ENCODE results near the gene PDLIM5.

DNA sequence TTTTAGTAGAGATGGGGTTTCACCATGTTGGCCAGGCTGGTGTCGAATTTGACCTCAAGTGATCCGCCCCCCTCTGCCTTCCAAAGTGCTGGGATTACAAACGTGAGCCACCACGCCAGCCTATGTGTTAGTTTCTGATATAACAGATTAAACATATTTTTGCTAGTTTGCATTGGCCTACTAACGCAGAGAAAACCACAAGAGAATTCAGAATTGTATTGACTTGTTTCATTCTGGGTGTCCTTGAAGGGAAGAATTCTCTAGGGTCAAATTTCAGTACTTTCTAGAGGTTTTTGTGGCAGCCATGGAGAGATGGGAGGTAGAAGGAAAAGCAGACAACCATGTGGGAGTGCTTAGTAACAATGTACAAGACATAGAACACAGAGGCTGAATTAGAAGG lies 259.9 kb downstream of the PDLIM5 start:
- no peak for TF ChIP-seq CREB5 (CRISPR knock-in tag; IDR thresholded peaks at IDR 0.05; ENCODE audit: low read depth)
- TF ChIP-seq ZFP30 (CRISPR knock-in tag; IDR thresholded peaks at IDR 0.05): no peak
- no peak for TF ChIP-seq TCF4 (CRISPR knock-in tag; IDR thresholded peaks at IDR 0.05; ENCODE audit: borderline replicate concordance)
- no peak for TF ChIP-seq PATZ1 (CRISPR knock-in tag; IDR thresholded peaks at IDR 0.05; ENCODE audit: borderline replicate concordance)
- TF ChIP-seq SNAI2 (CRISPR knock-in tag; IDR thresholded peaks at IDR 0.05): no peak
- TF ChIP-seq CSDC2 (CRISPR knock-in tag; IDR thresholded peaks at IDR 0.05): no peak
- no peak for TF ChIP-seq GLIS3 (CRISPR knock-in tag; IDR thresholded peaks at IDR 0.05)
- no peak for TF ChIP-seq CSRNP3 (CRISPR knock-in tag; IDR thresholded peaks at IDR 0.05)
- TF ChIP-seq, protein P1, sequence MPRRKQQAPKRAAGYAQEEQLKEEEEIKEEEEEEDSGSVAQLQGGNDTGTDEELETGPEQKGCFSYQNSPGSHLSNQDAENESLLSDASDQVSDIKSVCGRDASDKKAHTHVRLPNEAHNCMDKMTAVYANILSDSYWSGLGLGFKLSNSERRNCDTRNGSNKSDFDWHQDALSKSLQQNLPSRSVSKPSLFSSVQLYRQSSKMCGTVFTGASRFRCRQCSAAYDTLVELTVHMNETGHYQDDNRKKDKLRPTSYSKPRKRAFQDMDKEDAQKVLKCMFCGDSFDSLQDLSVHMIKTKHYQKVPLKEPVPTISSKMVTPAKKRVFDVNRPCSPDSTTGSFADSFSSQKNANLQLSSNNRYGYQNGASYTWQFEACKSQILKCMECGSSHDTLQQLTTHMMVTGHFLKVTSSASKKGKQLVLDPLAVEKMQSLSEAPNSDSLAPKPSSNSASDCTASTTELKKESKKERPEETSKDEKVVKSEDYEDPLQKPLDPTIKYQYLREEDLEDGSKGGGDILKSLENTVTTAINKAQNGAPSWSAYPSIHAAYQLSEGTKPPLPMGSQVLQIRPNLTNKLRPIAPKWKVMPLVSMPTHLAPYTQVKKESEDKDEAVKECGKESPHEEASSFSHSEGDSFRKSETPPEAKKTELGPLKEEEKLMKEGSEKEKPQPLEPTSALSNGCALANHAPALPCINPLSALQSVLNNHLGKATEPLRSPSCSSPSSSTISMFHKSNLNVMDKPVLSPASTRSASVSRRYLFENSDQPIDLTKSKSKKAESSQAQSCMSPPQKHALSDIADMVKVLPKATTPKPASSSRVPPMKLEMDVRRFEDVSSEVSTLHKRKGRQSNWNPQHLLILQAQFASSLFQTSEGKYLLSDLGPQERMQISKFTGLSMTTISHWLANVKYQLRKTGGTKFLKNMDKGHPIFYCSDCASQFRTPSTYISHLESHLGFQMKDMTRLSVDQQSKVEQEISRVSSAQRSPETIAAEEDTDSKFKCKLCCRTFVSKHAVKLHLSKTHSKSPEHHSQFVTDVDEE (CRISPR knock-in tag; IDR thresholded peaks at IDR 0.05): no peak

All from SK-N-SH treated with all-trans-retinoic acid at 6 μM for 48 hours (cell line).